Neural progenitor cell (in vitro differentiated cells): ENCODE measurements around the gene ATP6V0C.

Experiments
- CTCF ChIP-seq: fragments of 200-600 bp; sonication (generic); IDR thresholded peaks from 2 replicates; pipeline ENCODE4 v1.5.1; 2017; ENCODE audit warnings: antibody characterized with exemption, mild to moderate bottlenecking
- EZH2 ChIP-seq: fragments of 200-600 bp; sonication (generic); IDR thresholded peaks from 2 replicates; pipeline ENCODE4 v1.6.1; 2017; ENCODE audit warnings: antibody characterized with exemption, mild to moderate bottlenecking, moderate library complexity
- EZH2phosphoT487 ChIP-seq: fragments of 200-600 bp; sonication (generic); IDR thresholded peaks from 2 replicates; pipeline ENCODE4 v1.6.1; 2017; ENCODE audit warnings: antibody characterized with exemption

GRCh38 chr16:2511128-2511800 is 2.5 kb upstream of the ATP6V0C start:
- TF ChIP-seq CTCF: no peak
- no peak for TF ChIP-seq EZH2
- TF ChIP-seq EZH2phosphoT487: no peak
